GM21737 (cell line): ENCODE measurements around the gene ELF1.

Source experiments
- ATAC-seq: cut with Tn5 transposase; IDR thresholded peaks from one replicate; pipeline ENCODE4 v1.9.1; 2021; ENCODE audit warnings: mild to moderate bottlenecking, moderate library complexity; ENCODE audit not compliant: unreplicated experiment

Gene ELF1

DNA sequence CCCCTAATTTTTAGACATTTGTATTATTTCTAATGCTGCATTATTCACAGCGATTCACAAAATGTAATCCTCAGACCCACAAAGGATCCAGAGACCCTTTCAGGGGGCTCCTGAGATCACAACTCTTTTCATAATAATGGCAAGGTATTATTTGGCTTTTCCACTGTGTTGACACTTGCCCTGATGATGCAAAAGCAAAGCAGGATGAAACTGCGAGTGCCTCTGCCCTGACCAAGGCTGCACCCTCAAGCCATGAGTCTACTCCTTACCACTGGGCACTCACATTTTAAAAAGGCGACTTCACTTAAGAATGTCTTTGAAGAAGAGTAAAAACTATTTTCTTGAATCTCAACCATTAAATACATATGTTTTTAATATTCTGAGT, 11.4 kb downstream of the ELF1 start:
- no peak for ATAC-seq

- no peak for ATAC-seq
These were observed 12.0 kb downstream of the ELF1 start for GRCh38 chr13:41006978-41007743.

DNA sequence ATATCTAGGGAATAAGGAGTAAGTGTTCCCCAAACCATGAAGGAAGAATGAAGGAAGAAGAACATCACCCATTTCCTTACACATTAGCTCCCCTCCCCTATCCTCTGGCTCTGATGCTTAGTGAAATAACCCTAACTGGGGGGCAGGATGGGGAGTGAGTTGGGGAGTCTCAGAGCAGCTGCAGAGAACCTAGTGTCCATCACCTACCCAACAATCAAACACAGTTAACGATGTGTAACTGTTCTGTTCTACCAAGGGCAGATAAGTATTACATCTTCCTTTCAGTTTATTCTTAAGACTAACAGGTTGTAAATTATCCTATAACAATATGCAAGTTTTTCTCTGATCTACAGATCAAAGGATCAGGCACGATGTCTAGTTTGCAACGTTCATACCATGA, 12.8 kb downstream of the ELF1 start:
- ATAC-seq, result no peak

DNA sequence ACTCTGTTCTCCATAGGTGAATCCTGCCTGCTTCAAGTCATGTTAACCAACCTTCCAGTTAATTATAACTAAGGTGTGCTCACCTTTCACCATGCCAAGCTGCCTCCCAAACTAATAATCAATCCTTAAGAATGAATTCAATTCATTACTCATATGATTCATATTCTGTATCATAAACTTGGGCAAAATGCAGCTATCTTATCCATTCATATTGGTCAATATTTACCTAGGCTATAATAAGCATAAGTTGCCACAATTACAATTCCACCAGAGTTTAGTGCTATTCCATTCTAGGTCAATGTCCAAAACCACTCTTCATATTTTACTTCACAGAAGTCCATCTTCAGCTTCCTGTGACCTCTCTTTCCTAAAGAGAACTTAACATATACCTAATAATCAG, 13.4 kb downstream of the ELF1 start:
- no peak for ATAC-seq

GRCh38 chr13:41004875-41005693, 14.0 kb downstream of the ELF1 start:
- ATAC-seq, result peak; percentile 60

DNA sequence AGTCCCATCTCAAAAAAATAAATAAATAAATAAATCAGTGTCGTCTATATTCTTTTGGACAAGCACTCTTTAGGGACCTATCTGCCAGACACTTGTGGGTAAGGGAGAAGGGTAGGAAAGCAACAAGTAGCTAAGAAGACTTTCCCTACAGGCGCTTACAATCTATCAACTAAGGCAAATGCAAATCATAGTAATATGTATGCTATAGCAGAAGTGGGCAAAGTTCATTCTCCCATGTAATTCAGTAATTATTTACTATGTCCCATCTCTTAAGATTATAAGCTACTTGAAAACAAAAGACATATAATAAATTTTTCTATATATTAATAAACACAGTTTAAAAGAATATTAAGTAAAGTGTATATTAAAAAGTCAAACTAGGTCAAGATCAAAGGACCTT, 16.5 kb downstream of the ELF1 start:
- no peak for ATAC-seq

- no peak for ATAC-seq
These were observed 17.4 kb downstream of the ELF1 start for GRCh38 chr13:41001695-41002094.

GRCh38 chr13:40999416-40999815, 19.7 kb downstream of the ELF1 start:
- ATAC-seq, result no peak

DNA sequence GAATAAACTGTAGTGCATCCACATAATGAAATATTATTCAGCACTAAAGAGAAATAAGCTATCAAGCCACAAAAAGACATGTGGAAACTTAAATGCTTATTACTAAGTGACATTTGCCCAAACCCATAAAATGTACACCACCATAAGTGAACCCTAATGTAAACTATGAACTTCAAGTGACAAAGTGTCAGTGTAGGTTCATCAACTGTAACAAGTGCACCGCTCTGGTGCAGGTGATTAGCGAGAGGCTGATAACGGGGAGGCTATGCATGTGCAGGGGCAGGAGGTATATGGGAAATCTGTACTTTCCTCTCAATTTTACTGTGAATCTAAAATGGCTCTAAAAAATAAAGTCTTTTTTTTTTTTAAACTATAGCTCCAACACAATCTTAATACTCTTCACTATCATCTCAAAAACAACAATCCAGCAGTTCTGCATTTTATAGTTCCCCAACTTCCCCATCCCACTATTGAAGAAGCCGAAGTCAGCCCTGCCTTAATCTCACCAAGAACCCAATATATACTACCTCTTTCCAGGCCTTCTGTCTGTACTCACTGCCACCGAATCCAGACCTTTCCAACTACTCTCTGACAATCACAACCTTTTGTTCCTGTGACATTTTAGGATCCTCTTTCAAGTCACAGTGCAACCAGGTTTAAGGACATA, 22.6 kb downstream of the ELF1 start:
- ATAC-seq, result no peak

DNA sequence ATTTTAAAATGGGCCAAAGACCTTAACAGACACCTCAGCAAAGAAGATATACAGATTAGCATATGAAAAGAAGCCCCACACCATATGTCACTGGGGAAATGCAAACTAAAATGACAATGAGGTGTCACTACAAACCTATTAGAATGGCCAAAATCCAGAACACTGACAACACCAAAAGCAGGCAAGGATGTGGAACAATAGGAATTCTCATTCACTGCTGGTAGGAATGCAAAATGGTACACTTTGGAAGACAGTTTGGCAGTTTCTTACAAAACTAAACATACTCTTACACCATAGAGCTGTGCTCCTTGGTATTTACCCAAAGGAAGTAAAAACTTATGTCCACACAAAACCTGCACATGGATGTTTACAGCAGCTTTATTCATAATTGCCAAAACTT, 23.1 kb downstream of the ELF1 start:
- ATAC-seq, result no peak

DNA sequence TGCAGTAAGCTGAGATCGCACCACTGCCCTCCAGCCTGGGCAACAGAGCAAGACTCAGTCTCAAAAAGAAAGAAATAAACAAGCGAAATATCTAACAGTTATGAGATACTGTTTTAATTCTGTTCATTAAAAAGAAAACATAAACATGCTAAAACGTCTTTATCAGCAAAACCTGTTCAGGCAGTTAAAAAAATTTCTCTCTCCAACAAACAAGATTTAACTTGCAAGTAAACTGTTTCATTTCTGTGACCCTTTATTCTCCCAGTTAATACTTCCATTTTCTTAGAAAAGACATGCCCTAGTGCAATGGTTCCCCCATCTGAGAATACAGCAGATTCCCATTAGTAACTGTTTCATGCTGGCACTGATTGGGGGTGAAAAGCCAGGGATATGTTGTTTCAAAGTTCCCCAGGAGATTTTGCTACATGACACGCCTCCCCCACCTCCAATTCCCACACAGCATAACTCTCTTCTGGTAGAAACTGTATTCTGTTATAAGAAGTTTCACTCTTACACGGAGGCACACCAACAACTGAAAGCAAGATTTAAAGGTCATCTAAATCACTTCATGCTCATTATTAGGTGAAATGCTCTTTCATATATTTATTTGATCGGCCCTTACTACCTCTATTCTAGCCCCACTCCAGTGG, 24.4 kb downstream of the ELF1 start:
- peak; percentile 70 for ATAC-seq

DNA sequence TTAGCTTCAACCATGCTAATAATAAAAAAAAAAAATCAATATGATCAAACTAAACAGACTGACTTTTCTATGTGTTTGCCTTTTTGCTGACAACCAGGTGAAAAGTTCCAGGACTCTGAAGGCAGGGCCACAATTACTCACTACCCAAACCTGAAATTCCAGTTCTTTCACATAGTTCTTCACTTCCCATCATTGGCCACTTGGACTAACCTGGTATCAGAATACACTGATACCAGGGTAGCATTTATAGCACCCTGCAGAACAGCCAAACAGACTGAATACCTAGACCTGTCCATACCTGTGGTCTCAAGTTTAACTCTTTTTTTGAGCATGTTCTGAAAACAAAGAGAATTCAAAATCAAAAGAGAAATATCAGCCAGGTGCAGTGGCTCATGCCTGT, 25.1 kb downstream of the ELF1 start:
- no peak for ATAC-seq

DNA sequence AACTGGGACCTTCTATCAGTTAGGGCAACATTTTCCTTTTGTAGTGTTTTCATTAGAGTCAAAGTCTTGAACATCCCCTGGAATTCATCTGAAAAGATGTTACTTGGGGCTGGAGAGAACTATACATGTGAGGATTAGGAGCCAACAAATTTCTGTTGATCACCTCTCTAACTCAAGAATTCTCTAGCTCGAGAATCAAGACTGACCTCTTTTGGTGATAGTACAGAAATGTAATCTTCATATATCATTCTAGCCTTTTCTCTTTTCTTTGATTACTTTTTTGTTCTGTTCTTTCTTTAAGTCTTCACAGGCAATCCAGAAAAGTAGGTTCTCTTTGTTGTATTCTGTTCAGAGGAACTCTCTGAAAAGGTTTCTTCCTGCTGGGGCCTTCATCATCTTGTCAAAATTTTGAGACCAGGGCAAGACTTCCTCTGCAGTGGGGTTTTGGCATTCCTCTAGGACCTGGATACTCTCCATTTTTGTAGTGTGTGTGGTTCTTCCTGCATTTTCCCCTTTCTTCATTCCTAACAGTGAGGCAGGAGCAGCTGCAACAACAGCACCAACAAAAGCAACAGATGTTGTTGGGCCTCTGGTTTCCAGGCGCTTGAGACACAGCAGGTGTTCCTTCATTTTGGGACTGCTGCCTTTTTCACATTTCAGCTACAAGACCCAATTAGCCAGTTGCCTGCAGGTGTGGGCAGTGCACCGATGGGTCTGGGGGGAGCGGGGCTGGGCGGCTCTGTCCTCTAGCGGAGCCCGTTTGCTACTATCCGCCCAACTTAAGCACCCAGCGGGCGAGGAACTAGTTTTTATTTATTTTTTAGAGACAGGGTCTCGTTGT, 26.2 kb downstream of the ELF1 start:
- ATAC-seq, result no peak

DNA sequence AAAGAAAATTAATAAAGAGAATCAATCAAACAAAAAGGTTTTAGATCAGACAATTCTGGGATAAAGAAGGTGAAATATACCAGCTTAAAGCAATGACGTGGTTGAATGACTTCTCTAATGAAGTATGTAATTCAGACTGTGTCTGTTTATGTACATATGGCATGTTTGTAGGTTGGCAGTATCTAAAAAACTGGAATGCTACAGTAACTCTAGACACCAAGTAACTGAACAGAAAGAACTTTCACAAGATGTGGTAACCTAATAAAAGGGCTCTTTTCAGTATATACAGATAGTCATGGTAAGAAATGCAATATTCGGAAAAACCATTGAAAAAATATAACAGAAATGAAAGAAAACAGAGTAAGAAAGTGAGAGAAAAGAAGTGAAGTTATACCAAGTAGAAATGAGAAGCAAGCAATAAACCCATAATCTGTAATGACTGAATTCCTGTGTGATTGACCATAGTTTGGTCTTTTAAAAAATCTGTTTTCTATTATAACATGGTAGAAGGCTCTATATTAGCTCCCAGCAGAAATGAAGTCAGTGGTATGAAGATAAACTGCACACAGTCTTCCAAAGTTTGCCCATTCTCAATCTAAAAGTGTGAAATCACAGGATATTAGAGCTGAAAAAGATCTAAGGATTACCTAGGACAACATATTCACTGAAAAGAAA, 31.4 kb downstream of the ELF1 start:
- no peak for ATAC-seq

DNA sequence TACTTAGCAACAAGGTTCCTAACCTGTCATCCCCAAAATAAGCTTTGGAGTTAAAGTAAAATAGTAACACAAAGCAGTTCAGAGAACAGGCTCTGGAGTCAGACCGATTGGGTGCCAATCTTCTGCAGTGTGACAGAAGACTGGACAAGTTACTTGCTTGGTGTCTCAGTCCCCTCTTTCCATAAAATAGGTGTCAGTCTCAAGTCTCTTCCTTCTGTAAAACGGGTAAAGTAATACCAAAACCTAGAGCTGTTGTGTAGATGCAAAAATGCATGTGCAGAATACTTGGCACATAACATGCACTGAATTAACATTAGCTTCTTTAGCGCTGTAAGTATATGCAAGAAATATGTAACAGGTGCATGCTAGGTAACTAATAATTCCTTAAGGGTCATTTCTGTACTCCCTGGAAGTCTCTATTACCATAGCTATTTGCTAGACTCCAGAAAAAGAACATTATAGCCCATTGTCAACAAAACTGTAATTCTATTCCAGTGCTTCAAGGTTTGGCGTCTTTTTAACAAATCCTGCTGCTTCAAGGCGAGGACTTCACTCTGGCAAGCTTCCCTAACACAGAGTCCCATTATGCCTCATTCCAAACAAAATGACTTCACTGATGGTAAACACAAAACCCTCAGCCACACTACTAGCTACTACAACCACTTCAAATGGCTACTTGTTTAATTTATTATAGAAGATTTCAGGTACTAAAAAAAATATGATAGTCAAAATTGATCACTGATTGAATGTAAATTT, 32.8 kb downstream of the ELF1 start:
- ATAC-seq, result no peak

GRCh38 chr13:40985381-40986100, 33.6 kb downstream of the ELF1 start:
- no peak for ATAC-seq

DNA sequence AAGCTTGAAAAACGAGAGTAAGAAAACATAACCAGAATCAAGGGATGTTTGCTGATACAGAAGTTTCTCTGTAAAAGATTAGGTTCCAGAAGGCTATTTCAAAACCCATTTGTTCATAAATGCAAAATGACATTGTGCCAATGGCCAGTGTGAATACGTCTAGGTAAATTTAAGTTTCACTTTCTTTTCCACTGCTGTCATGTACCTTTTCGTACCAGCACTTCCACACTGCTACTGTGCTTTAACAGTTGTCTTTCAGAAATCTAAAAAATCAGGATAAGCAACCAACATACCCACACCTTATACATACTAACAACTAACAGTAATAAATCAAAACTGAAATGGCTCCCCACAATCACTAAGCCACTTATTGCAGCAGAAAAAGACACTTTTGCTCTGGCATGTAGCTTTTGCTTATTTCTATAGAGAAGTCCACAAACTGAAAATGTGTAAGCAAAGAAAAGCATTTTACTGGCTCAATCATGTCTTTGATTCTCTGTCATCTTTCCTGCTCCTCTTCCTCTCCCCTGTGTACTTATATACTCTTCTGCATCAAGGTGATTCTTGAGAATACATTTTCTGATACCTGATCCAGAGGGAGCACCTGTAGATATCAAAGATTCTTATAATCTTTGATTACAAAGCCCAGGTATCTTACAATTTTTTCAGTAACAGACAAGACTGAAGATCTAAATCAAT, 34.3 kb downstream of the ELF1 start:
- ATAC-seq, result peak; percentile 43
